GM23338 (cell line): ENCODE results near the gene CPXM1. TPM values are rescaled to one million over a fixed set of nuclear protein-coding genes. Genes with fewer than 3 reads are reported as not detected.
A peak's percentile ranks its signal among the peaks of the same experiment; 100 is the strongest.

Experiments used
- ATAC-seq: fragments of 200-7000 bp; cut with Tn5 transposase; 3 replicates; pipeline ENCODE4 v1.9.1; 2020
- DNase-seq: peaks from one replicate; pipeline ENCODE4 v3.0.0-alpha.2; 2015; ENCODE audit warnings: low spot score
- H2AFZ ChIP-seq: fragments of 200-600 bp; sonication (generic); 2 replicates; pipeline ENCODE4 v1.8.0; 2016; ENCODE audit warnings: antibody characterized with exemption, mild to moderate bottlenecking, moderate library complexity
- H3F3A ChIP-seq: fragments of 200-600 bp; sonication (generic); replicated peaks from 2 replicates; pipeline ENCODE4 v1.8.0; 2017; ENCODE audit warnings: antibody characterized with exemption, mixed run types, low read depth
- H3K27ac ChIP-seq: fragments of 200-600 bp; sonication (generic); 2 replicates; pipeline ENCODE4 v1.6.1; 2016; ENCODE audit warnings: low read depth
- H3K27me3 ChIP-seq: fragments of 200-600 bp; sonication (generic); 2 replicates; pipeline ENCODE4 v1.8.0; 2016; ENCODE audit warnings: mild to moderate bottlenecking, mixed run types, moderate library complexity; ENCODE audit not compliant: insufficient read depth
- H3K36me3 ChIP-seq: fragments of 200-600 bp; sonication (generic); 2 replicates; pipeline ENCODE4 v1.8.0; 2016; ENCODE audit warnings: mild to moderate bottlenecking; ENCODE audit not compliant: insufficient read depth
- H3K4me1 ChIP-seq: fragments of 200-600 bp; sonication (generic); 2 replicates; pipeline ENCODE4 v1.8.0; 2016; ENCODE audit warnings: mild to moderate bottlenecking, moderate library complexity; ENCODE audit not compliant: insufficient read depth
- H3K4me2 ChIP-seq: fragments of 200-600 bp; sonication (generic); 2 replicates; pipeline ENCODE4 v1.7.1; 2017; ENCODE audit warnings: mixed run types
- H3K4me3 ChIP-seq: fragments of 200-600 bp; sonication (generic); 2 replicates; pipeline ENCODE4 v1.6.1; 2016; ENCODE audit warnings: mixed run types
- H3K79me2 ChIP-seq: fragments of 200-600 bp; sonication (generic); replicated peaks from 2 replicates; pipeline ENCODE4 v1.8.0; 2017; ENCODE audit warnings: mild to moderate bottlenecking; ENCODE audit not compliant: insufficient read depth
- H3K9me2 ChIP-seq: fragments of 200-600 bp; sonication (generic); 2 replicates; pipeline ENCODE4 v1.8.0; 2017; ENCODE audit not compliant: insufficient read depth
- H4K20me1 ChIP-seq: fragments of 200-600 bp; sonication (generic); replicated peaks from 2 replicates; pipeline ENCODE4 v1.8.0; 2017; ENCODE audit warnings: mild to moderate bottlenecking; ENCODE audit not compliant: insufficient read depth
- H3K27ac Mint-ChIP-seq: 2 replicates; pipeline ENCODE4 v1.8.0; 2020; ENCODE audit warnings: inconsistent platforms, mild to moderate bottlenecking, moderate library complexity, mixed read lengths
- H3K27me3 Mint-ChIP-seq: 3 replicates; pipeline ENCODE4 v1.8.0; 2022; ENCODE audit warnings: low read depth, mild to moderate bottlenecking, moderate library complexity, mixed read lengths, inconsistent platforms; ENCODE audit not compliant: insufficient read depth, poor library complexity
- H3K36me3 Mint-ChIP-seq: 3 replicates; pipeline ENCODE4 v1.8.0; 2021; ENCODE audit warnings: low read depth, mild to moderate bottlenecking, inconsistent platforms, moderate library complexity, mixed read lengths
- H3K4me1 Mint-ChIP-seq: 3 replicates; pipeline ENCODE4 v1.8.0; 2020; ENCODE audit warnings: mild to moderate bottlenecking, inconsistent platforms, mixed read lengths
- H3K4me3 Mint-ChIP-seq: 3 replicates; pipeline ENCODE4 v1.8.0; 2021; ENCODE audit warnings: moderate library complexity, mild to moderate bottlenecking, inconsistent platforms, mixed read lengths
- H3K9me3 Mint-ChIP-seq: 3 replicates; pipeline ENCODE4 v1.8.0; 2020; ENCODE audit warnings: moderate library complexity, mild to moderate bottlenecking, inconsistent platforms, mixed read lengths
- EZH2phosphoT487 ChIP-seq: fragments of 200-600 bp; sonication (generic); IDR thresholded peaks from one replicate; pipeline ENCODE4 v1.8.1; 2018; ENCODE audit warnings: antibody characterized with exemption; ENCODE audit not compliant: unreplicated experiment
- JUNB ChIP-seq: IDR thresholded peaks from one replicate; pipeline ENCODE4 v1.6.1; 2016; ENCODE audit warnings: antibody characterized with exemption; ENCODE audit not compliant: unreplicated experiment
- NANOG ChIP-seq: IDR thresholded peaks from 2 replicates; pipeline ENCODE4 v1.6.1; 2016; ENCODE audit warnings: antibody characterized with exemption, borderline replicate concordance
- POLR2AphosphoS5 ChIP-seq: IDR thresholded peaks from 2 replicates; pipeline ENCODE4 v1.6.1; 2016; ENCODE audit warnings: antibody characterized with exemption, low read depth
- STAT1 ChIP-seq: IDR thresholded peaks from one replicate; pipeline ENCODE4 v1.6.1; 2016; ENCODE audit warnings: antibody characterized with exemption; ENCODE audit not compliant: unreplicated experiment
- polyA plus RNA-seq: library from polyadenylated mRNA; unstranded; fragments of >200 nt; fragmentation: Nextera tagmentation; extraction: Ambion mirVana; gene quantifications from 2 replicates; pipeline ENCODE4 v1.2.1, GENCODE V29; 2016
- total RNA-seq: library from RNA; depleted of rRNA; stranded (reverse); fragments of >200 nt; shearing (Covaris generic); gene quantifications from 2 replicates; pipeline ENCODE4 v1.2.3, GENCODE V29; 2014
- TF ChIP-seq, protein P1 (sequence below): IDR thresholded peaks from one replicate; pipeline ENCODE4 v1.6.1; 2018; ENCODE audit warnings: antibody characterized with exemption; ENCODE audit not compliant: unreplicated experiment
- TF ChIP-seq, protein P2 (sequence below): IDR thresholded peaks from 2 replicates; pipeline ENCODE4 v1.6.1; 2016; ENCODE audit warnings: antibody characterized with exemption

Gene CPXM1
- total and polyA plus RNA-seq, 2 experiments from 2014 or later, result 17.0 to 29.3 TPM

DNA sequence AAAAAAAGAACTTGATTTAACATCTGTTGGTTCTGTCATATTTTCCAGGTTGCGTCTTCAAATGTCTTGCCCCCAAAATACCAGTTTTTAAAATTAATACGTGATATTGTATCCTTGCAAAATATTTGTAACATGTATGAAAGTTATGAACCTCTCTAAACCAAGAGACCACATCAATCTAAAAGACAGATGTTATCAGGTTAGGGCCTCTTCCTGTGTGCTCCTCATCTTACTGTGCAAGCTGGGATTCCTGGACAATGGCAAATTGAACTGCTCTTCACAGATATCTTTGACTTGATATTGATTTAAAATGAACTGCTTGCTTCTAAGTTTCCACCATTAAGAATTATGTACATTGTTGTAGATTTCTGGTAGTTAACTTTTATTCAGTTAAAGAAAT lies 25.3 kb upstream of the CPXM1 start:
- Histone ChIP-seq H4K20me1 (no peaks in the 10 kb centered on the region), H3K4me1 (no peaks in the 10 kb centered on the region; the same call in 1 of the 2 replicates), H3K79me2 (no peaks in the 10 kb centered on the region), H3K4me3 (no peak overlapping the region), H3K27ac (no peak overlapping the region), H2AFZ (no peak overlapping the region), H3K27me3 (peaks cover 52% of the 10 kb centered on the region), H3K4me2 (no peak overlapping the region), H3F3A (no peaks in the 10 kb centered on the region), H3K9me2 (no peaks in the 10 kb centered on the region), H3K36me3 (no peaks in the 10 kb centered on the region)
- ATAC-seq (no peak), DNase-seq (no peak)
- H3K27ac Mint-ChIP-seq, result no peak overlapping the region
- H3K27me3 Mint-ChIP-seq, result peaks cover 19% of the 10 kb centered on the region
- H3K36me3 Mint-ChIP-seq, result peaks cover 8% of the 10 kb centered on the region; the same call in 2 of the 3 replicates
- TF ChIP-seq, protein P1, sequence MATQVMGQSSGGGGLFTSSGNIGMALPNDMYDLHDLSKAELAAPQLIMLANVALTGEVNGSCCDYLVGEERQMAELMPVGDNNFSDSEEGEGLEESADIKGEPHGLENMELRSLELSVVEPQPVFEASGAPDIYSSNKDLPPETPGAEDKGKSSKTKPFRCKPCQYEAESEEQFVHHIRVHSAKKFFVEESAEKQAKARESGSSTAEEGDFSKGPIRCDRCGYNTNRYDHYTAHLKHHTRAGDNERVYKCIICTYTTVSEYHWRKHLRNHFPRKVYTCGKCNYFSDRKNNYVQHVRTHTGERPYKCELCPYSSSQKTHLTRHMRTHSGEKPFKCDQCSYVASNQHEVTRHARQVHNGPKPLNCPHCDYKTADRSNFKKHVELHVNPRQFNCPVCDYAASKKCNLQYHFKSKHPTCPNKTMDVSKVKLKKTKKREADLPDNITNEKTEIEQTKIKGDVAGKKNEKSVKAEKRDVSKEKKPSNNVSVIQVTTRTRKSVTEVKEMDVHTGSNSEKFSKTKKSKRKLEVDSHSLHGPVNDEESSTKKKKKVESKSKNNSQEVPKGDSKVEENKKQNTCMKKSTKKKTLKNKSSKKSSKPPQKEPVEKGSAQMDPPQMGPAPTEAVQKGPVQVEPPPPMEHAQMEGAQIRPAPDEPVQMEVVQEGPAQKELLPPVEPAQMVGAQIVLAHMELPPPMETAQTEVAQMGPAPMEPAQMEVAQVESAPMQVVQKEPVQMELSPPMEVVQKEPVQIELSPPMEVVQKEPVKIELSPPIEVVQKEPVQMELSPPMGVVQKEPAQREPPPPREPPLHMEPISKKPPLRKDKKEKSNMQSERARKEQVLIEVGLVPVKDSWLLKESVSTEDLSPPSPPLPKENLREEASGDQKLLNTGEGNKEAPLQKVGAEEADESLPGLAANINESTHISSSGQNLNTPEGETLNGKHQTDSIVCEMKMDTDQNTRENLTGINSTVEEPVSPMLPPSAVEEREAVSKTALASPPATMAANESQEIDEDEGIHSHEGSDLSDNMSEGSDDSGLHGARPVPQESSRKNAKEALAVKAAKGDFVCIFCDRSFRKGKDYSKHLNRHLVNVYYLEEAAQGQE, result no peak
- TF ChIP-seq EZH2phosphoT487, result no peak
- no peak for TF ChIP-seq POLR2AphosphoS5
- TF ChIP-seq NANOG, result no peak
- no peak for TF ChIP-seq JUNB
- H3K9me3 Mint-ChIP-seq, result peaks cover 15% of the 10 kb centered on the region
- no peak overlapping the region for H3K4me3 Mint-ChIP-seq
- peaks cover 4% of the 10 kb centered on the region; the same call in 1 of the 3 replicates for H3K4me1 Mint-ChIP-seq

DNA sequence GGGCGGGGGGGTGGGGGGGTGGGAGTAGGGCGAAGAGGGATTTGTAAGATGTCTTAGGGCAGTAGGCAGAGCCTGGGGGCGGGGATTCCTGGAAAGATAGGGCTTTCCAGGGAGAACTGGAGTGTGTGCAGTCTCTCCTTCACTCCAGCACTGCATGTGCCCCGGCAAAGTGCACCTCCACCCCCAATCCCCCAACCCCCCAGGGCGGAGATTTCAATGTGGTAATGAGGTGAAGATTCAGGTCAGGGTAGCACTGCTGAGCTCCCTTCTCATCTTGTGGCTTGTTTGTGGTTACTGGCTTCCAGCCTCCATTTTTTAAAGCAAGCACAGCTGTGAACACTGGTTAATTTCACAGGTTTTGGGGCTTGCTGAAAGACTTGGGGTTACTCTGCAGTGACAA lies 21.6 kb upstream of the CPXM1 start:
- H4K20me1 ChIP-seq, result no peaks in the 10 kb centered on the region
- no peak overlapping the region for H3K4me3 Mint-ChIP-seq
- H3K79me2 ChIP-seq, result no peaks in the 10 kb centered on the region
- peaks cover 11% of the 10 kb centered on the region; the same call in 2 of the 3 replicates for H3K36me3 Mint-ChIP-seq
- TF ChIP-seq, protein P2, sequence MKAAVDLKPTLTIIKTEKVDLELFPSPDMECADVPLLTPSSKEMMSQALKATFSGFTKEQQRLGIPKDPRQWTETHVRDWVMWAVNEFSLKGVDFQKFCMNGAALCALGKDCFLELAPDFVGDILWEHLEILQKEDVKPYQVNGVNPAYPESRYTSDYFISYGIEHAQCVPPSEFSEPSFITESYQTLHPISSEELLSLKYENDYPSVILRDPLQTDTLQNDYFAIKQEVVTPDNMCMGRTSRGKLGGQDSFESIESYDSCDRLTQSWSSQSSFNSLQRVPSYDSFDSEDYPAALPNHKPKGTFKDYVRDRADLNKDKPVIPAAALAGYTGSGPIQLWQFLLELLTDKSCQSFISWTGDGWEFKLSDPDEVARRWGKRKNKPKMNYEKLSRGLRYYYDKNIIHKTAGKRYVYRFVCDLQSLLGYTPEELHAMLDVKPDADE, result no peak
- TF ChIP-seq EZH2phosphoT487 (no peak), STAT1 (no peak), POLR2AphosphoS5 (no peak)
- no peak overlapping the region for H3K4me3 ChIP-seq
- H3K4me2 ChIP-seq, result 0 out of 2 replicates have a peak overlapping the region, but pooled peaks have one; percentile 43
- H3K9me2 ChIP-seq, result no peaks in the 10 kb centered on the region
- peaks cover 4% of the 10 kb centered on the region; the same call in 1 of the 2 replicates for H3K4me1 ChIP-seq
- H3K27me3 ChIP-seq, result peaks cover 65% of the 10 kb centered on the region
- no peaks in the 10 kb centered on the region for H3F3A ChIP-seq
- H3K9me3 Mint-ChIP-seq, result peaks cover 18% of the 10 kb centered on the region
- DNase-seq (no peak), ATAC-seq (no peak)
- no peak overlapping the region for H3K27ac ChIP-seq
- peaks cover 13% of the 10 kb centered on the region for H3K4me1 Mint-ChIP-seq
- H3K27ac Mint-ChIP-seq, result no peak overlapping the region
- peaks cover 37% of the 10 kb centered on the region for H3K27me3 Mint-ChIP-seq
- H2AFZ ChIP-seq, result no peak overlapping the region
- H3K36me3 ChIP-seq, result no peaks in the 10 kb centered on the region
